Smooth muscle cell (in vitro differentiated cells): Measurements from ENCODE around the gene PLA2G4E. TPM values are rescaled to one million over a fixed set of nuclear protein-coding genes. Genes with fewer than 3 reads are reported as not detected.

ENCODE experiments used
- DNase-seq: peaks from one replicate; lab custom pipeline; 2025; ENCODE audit not compliant: unreplicated experiment; lab: John Stamatoyannopoulos, UW
- H2AFZ ChIP-seq: fragments of 200-600 bp; sonication (generic); 2 replicates; pipeline ENCODE4 v1.6.0; 2016; ENCODE audit warnings: antibody characterized with exemption, low read depth, mild to moderate bottlenecking
- H3F3A ChIP-seq: fragments of 200-600 bp; sonication (generic); 2 replicates; pipeline ENCODE4 v1.6.0; 2017; ENCODE audit warnings: antibody characterized with exemption, low read depth
- H3K27ac ChIP-seq: fragments of 200-600 bp; sonication (generic); 2 replicates; pipeline ENCODE4 v1.5.1; 2016; ENCODE audit warnings: low read depth, mild to moderate bottlenecking
- H3K27me3 ChIP-seq: fragments of 200-600 bp; sonication (generic); 2 replicates; pipeline ENCODE4 v1.6.1; 2016; ENCODE audit warnings: low read depth, mild to moderate bottlenecking
- H3K36me3 ChIP-seq: fragments of 200-600 bp; sonication (generic); 2 replicates; pipeline ENCODE4 v1.5.1; 2016; ENCODE audit warnings: low read depth
- H3K4me1 ChIP-seq: fragments of 200-600 bp; sonication (generic); 2 replicates; pipeline ENCODE4 v1.5.1; 2016; ENCODE audit warnings: low read depth
- H3K4me2 ChIP-seq: fragments of 200-600 bp; sonication (generic); 2 replicates; pipeline ENCODE4 v1.6.0; 2016; ENCODE audit warnings: mild to moderate bottlenecking
- H3K4me3 ChIP-seq: fragments of 200-600 bp; sonication (generic); 2 replicates; pipeline ENCODE4 v1.5.1; 2016; ENCODE audit warnings: mild to moderate bottlenecking
- H3K79me2 ChIP-seq: fragments of 200-600 bp; sonication (generic); 2 replicates; pipeline ENCODE4 v1.6.0; 2016; ENCODE audit warnings: low read depth, mild to moderate bottlenecking
- H3K9ac ChIP-seq: fragments of 200-600 bp; sonication (generic); 2 replicates; pipeline ENCODE4 v1.6.0; 2016; ENCODE audit warnings: low read depth
- H3K9me3 ChIP-seq: fragments of 200-600 bp; sonication (generic); replicated peaks from 2 replicates; pipeline ENCODE4 v1.5.1; 2016; ENCODE audit warnings: low read depth
- H4K20me1 ChIP-seq: fragments of 200-600 bp; sonication (generic); 2 replicates; pipeline ENCODE4 v1.6.0; 2016; ENCODE audit warnings: low read depth
- CTCF ChIP-seq: fragments of 200-600 bp; sonication (generic); IDR thresholded peaks from 2 replicates; pipeline ENCODE4 v1.5.1; 2017; ENCODE audit warnings: borderline replicate concordance, mild to moderate bottlenecking, antibody characterized with exemption; ENCODE audit not compliant: insufficient read depth, poor library complexity, severe bottlenecking
- WGBS: methylation state at CpG from one replicate; pipeline ENCODE4 v1.1.7; 2016; ENCODE audit warnings: low lambda C conversion rate; 5-methylcytosine and 5-hydroxymethylcytosine counted together
- polyA plus RNA-seq: library from polyadenylated mRNA; unstranded; fragments of >200 nt; fragmentation: Nextera tagmentation; extraction: Ambion mirVana; gene quantifications from 2 replicates; pipeline ENCODE4 v1.2.1, GENCODE V29; 2016
- total RNA-seq: library from RNA; depleted of rRNA; stranded (reverse); fragments of >200 nt; gene quantifications from 2 replicates; pipeline ENCODE4 v1.2.3, GENCODE V29; 2014

Gene PLA2G4E
- total and polyA plus RNA-seq, 2 experiments from 2014 or later = 1.6 TPM; not detected in 1

- 97% methylated on average over 1 of the region's 1 CpG for WGBS
- no peaks in the 10 kb centered on the region for H3K27me3 ChIP-seq
- peaks cover 11% of the 10 kb centered on the region for H3F3A ChIP-seq
- no peak overlapping the region for H2AFZ ChIP-seq
- no peak overlapping the region for H3K9ac ChIP-seq
- peaks cover 64% of the 10 kb centered on the region for H3K79me2 ChIP-seq
- H3K36me3 ChIP-seq = no peaks in the 10 kb centered on the region
- H3K4me3 ChIP-seq = peak overlapping the region; percentile 73
- no peaks in the 10 kb centered on the region for H3K9me3 ChIP-seq
- peaks cover 28% of the 10 kb centered on the region for H3K4me1 ChIP-seq
- no peak for TF ChIP-seq CTCF
- peak overlapping the region; percentile 50 for H3K27ac ChIP-seq
- H4K20me1 ChIP-seq = peaks cover 37% of the 10 kb centered on the region
- DNase-seq = no peak
- peak overlapping the region; percentile 98 for H3K4me2 ChIP-seq
Measured at GRCh38 chr15:41970456-41970855, 50.4 kb downstream of the PLA2G4E start.

DNA sequence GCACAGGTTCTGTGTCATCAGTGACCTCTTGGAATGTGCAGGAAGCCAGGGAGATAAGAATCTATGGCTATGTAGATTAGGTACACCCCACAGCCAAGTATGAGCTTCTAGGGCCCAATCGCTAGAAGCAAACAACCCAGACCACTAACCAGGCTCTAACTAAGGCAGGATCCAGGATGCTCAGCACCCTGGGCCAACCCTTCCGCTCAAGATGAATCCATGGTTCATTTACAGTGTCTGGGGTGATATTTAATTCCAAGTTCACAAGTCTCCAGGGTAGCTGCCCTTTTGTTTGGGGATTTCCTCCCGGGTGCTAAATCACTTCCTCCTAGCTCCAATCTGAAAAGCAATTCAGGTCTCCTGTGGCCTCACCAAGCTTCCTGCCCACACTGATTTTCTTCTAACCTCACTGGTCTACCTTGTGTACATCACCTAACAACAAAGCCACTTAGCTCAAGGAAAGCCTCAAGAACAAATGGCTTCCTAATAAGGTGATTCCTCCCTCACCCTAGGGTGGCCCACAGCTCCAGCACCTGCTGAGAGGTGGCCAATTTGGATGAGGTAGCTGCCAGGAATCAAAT is 50.9 kb downstream of the PLA2G4E start:
- Histone ChIP-seq H4K20me1 (peaks cover 41% of the 10 kb centered on the region), H3K27me3 (no peaks in the 10 kb centered on the region), H3K9me3 (no peaks in the 10 kb centered on the region), H3K4me2 (peak overlapping the region; percentile 1), H3K79me2 (peaks cover 69% of the 10 kb centered on the region), H2AFZ (no peak overlapping the region), H3K27ac (no peak overlapping the region), H3K9ac (no peak overlapping the region), H3K4me1 (peaks cover 28% of the 10 kb centered on the region), H3K36me3 (no peaks in the 10 kb centered on the region), H3K4me3 (peak overlapping the region; percentile 73), H3F3A (peaks cover 11% of the 10 kb centered on the region)
- TF ChIP-seq CTCF = no peak
- WGBS = 84% methylated on average over 3 of the region's 3 CpGs
- no peak for DNase-seq

DNA sequence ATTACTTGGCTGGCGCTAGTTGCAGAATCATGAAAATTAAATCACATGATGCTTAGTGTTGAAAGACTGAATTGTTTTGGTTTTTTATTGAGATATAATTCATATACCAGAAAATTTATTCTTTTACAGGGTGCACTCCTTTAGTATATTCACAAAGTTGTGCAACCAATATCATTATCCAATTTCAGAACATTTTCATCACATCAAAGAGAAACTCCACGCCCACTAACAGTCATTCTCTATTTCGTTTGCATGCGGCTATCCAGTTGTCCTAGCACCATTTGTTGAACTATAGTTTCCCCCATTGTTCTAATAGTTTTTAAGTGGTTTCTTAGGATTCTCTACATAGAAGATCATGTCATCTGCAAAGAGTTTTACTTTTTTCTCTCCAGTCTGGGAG is 52.1 kb downstream of the PLA2G4E start:
- Histone ChIP-seq H3K79me2 (peaks cover 82% of the 10 kb centered on the region), H3F3A (peaks cover 11% of the 10 kb centered on the region), H3K36me3 (no peaks in the 10 kb centered on the region), H3K4me3 (no peak overlapping the region), H4K20me1 (peaks cover 44% of the 10 kb centered on the region), H3K27me3 (no peaks in the 10 kb centered on the region), H2AFZ (no peak overlapping the region), H3K4me1 (peaks cover 28% of the 10 kb centered on the region), H3K9ac (no peak overlapping the region), H3K9me3 (no peaks in the 10 kb centered on the region), H3K4me2 (peak overlapping the region; percentile 14), H3K27ac (peak overlapping the region; percentile 57)
- TF ChIP-seq CTCF = no peak
- 93% methylated on average over 4 of the region's 4 CpGs for WGBS
- no peak for DNase-seq
